ENCODE measurements around the gene ZC3HAV1. TPM values are rescaled to one million over a fixed set of nuclear protein-coding genes. Genes with fewer than 3 reads are reported as not detected.

ZC3HAV1 gene
- total and polyA plus RNA-seq, 4 donors: 4.1 to 39.5 (median 18.4) TPM

- H3K9me3 ChIP-seq (ENCODE audit: control insufficient read depth, low read length): no peaks in the 10 kb centered on the region
- intact Hi-C loops (cut with DNase I): no loop called here
- no peak overlapping the region for H3K27ac ChIP-seq (ENCODE audit: low read depth in 1 of 2, low read length in 2 of 2)
- ATAC-seq (ENCODE audit: low FRiP score) (no peak), DNase-seq (no peak)
- no peaks in the 10 kb centered on the region for H3K4me1 ChIP-seq (ENCODE audit: control insufficient read depth in 1 of 2, insufficient read depth in 2 of 2, low read length in 2 of 2)
- 88 to 93% methylated on average over 6 of the region's 6 CpGs for WGBS, 2 donors
- H3K36me3 ChIP-seq (ENCODE audit: control insufficient read depth in 1 of 2, insufficient read depth in 2 of 2, low read length in 1 of 2): peaks cover 2 to 3% of the 10 kb centered on the region in 2 donors
- no peak overlapping the region for H3K4me3 ChIP-seq (ENCODE audit: low read length in 2 of 2)
- H3K27me3 ChIP-seq (ENCODE audit: control insufficient read depth in 1 of 2, insufficient read depth in 2 of 2, low read length in 1 of 2): no peaks in the 10 kb centered on the region
Measured at GRCh38 chr7:139046143-139046542, 63.4 kb downstream of the ZC3HAV1 start.

- no peak for DNase-seq
- WGBS, 2 donors: 91 to 94% methylated on average over 5 of the region's 5 CpGs
- no peak for ATAC-seq (ENCODE audit: low FRiP score)
- Histone ChIP-seq H3K36me3 (ENCODE audit: control insufficient read depth in 1 of 2, insufficient read depth in 2 of 2, low read length in 1 of 2) (peaks cover 2 to 3% of the 10 kb centered on the region in 2 donors), H3K4me1 (ENCODE audit: control insufficient read depth in 1 of 2, insufficient read depth in 2 of 2, low read length in 2 of 2) (no peaks in the 10 kb centered on the region), H3K27ac (ENCODE audit: low read depth in 1 of 2, low read length in 2 of 2) (no peak overlapping the region), H3K27me3 (ENCODE audit: control insufficient read depth in 1 of 2, insufficient read depth in 2 of 2, low read length in 1 of 2) (no peaks in the 10 kb centered on the region), H3K4me3 (ENCODE audit: low read length in 2 of 2) (no peak overlapping the region), H3K9me3 (ENCODE audit: control insufficient read depth, low read length) (no peaks in the 10 kb centered on the region)
- intact Hi-C loops (cut with DNase I): no loop called here
Measured at GRCh38 chr7:139044813-139045794, 64.4 kb downstream of the ZC3HAV1 start.

- no peak overlapping the region for H3K27ac ChIP-seq (ENCODE audit: low read depth in 1 of 2, low read length in 2 of 2)
- no peaks in the 10 kb centered on the region for H3K4me1 ChIP-seq (ENCODE audit: control insufficient read depth in 1 of 2, insufficient read depth in 2 of 2, low read length in 2 of 2)
- no peak overlapping the region for H3K4me3 ChIP-seq (ENCODE audit: low read length in 2 of 2)
- peaks cover 0 to 2% of the 10 kb centered on the region in 2 donors for H3K36me3 ChIP-seq (ENCODE audit: control insufficient read depth in 1 of 2, insufficient read depth in 2 of 2, low read length in 1 of 2)
- no peaks in the 10 kb centered on the region for H3K9me3 ChIP-seq (ENCODE audit: control insufficient read depth, low read length)
- no peak for ATAC-seq (ENCODE audit: low FRiP score)
- no peaks in the 10 kb centered on the region for H3K27me3 ChIP-seq (ENCODE audit: control insufficient read depth in 1 of 2, insufficient read depth in 2 of 2, low read length in 1 of 2)
- no peak for DNase-seq
- intact Hi-C loops (cut with DNase I): no loop called here
- 87 to 88% methylated on average over 14 of the region's 14 CpGs for WGBS, 2 donors
Measured at GRCh38 chr7:139043823-139044812, 65.4 kb downstream of the ZC3HAV1 start.

DNA sequence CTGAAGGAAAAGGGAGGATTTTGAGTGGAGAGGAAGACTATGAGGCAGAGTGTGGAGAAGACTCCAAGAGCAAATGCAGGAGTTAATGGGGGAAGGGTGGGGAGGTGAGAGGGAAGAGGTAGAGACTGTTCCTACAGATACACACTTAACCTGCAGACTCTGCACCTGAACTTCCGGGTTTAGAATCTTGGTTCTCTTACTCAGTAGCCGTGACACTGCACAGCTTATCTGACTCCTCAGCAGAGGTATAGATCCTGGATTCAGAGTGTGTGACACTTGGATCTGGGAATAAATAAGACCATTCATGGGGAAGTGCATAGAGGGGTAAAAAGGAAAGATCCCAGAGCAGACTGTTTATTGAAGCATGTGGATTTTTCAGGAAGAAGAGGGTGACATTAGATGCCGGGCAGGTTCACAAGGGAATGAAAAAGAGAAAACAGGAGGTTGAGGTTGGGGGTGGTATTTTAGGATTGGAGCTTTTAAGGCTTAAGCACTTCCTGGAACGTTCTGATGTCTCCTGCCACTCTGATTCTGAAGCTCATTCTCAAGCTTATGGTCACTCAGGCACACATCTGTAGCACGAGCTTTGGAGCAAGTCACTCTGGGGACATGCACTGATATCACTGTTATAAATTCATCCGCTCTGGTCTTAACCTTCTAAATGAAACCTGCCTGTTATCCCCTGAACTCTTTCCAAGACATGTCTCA lies 68.0 kb downstream of the ZC3HAV1 start:
- 59 to 65% methylated on average over 6 of the region's 6 CpGs for WGBS, 2 donors

DNA sequence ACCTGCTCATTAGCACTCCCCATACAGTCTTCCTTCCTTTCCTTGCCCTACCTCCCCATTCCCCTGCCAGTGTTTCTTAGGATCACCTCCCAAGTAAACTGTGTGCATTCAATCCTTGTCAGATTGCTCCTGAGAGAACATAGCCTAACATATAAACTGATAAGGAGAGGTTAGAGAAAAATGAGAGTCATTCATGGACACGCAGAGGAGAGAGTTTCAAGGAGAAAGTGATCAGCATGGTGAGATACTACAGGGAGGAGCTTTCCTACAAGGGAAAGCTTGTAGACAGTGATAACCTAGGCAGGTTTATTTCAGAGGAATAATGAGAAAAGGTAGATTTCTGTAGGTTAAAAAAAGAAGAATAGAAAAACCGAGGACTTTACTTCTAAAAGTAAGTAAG lies 70.8 kb downstream of the ZC3HAV1 start:
- H3K27ac ChIP-seq (ENCODE audit: low read depth in 1 of 2, low read length in 2 of 2): no peak overlapping the region
- DNase-seq (no peak), ATAC-seq (ENCODE audit: low FRiP score) (no peak)
- H3K9me3 ChIP-seq (ENCODE audit: control insufficient read depth, low read length): no peaks in the 10 kb centered on the region
- H3K4me1 ChIP-seq (ENCODE audit: control insufficient read depth in 1 of 2, insufficient read depth in 2 of 2, low read length in 2 of 2): no peaks in the 10 kb centered on the region
- intact Hi-C loops (cut with DNase I): no loop called here
- H3K4me3 ChIP-seq (ENCODE audit: low read length in 2 of 2): no peak overlapping the region
- WGBS, 2 donors: 83 to 87% methylated on average over 2 of the region's 2 CpGs
- no peaks in the 10 kb centered on the region for H3K36me3 ChIP-seq (ENCODE audit: control insufficient read depth in 1 of 2, insufficient read depth in 2 of 2, low read length in 1 of 2)
- H3K27me3 ChIP-seq (ENCODE audit: control insufficient read depth in 1 of 2, insufficient read depth in 2 of 2, low read length in 1 of 2): no peaks in the 10 kb centered on the region

More for the DNA sequence above, 68.0 kb downstream of the ZC3HAV1 start:
- Histone ChIP-seq H3K27me3 (ENCODE audit: control insufficient read depth in 1 of 2, insufficient read depth in 2 of 2, low read length in 1 of 2) (no peaks in the 10 kb centered on the region), H3K36me3 (ENCODE audit: control insufficient read depth in 1 of 2, insufficient read depth in 2 of 2, low read length in 1 of 2) (no peaks in the 10 kb centered on the region), H3K9me3 (ENCODE audit: control insufficient read depth, low read length) (no peaks in the 10 kb centered on the region), H3K27ac (ENCODE audit: low read depth in 1 of 2, low read length in 2 of 2) (no peak overlapping the region), H3K4me1 (ENCODE audit: control insufficient read depth in 1 of 2, insufficient read depth in 2 of 2, low read length in 2 of 2) (no peaks in the 10 kb centered on the region), H3K4me3 (ENCODE audit: low read length in 2 of 2) (no peak overlapping the region)
- ATAC-seq (ENCODE audit: low FRiP score) (no peak), DNase-seq (no peak)
- intact Hi-C loops (cut with DNase I): no loop called here

DNA sequence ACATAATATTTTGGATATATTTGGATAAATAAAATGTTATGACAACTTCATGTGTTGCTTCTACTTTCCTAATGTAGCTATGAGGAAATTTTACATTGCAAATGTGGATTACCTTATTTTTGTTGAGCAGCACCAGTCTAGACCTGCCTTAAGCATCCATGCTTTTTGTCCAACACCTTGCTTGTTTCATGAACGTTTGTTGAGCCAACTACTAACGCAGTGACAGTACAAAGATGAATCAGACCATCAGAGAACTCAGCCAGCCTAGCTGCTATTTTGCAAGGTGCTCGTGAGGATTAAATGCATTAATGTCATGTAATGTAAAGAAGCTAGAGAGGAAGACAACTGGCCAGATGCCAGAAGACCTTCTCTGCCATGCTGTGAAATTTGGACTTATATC lies 72.6 kb downstream of the ZC3HAV1 start:
- Histone ChIP-seq H3K36me3 (ENCODE audit: control insufficient read depth in 1 of 2, insufficient read depth in 2 of 2, low read length in 1 of 2) (no peaks in the 10 kb centered on the region), H3K27me3 (ENCODE audit: control insufficient read depth in 1 of 2, insufficient read depth in 2 of 2, low read length in 1 of 2) (no peaks in the 10 kb centered on the region), H3K9me3 (ENCODE audit: control insufficient read depth, low read length) (no peaks in the 10 kb centered on the region), H3K4me3 (ENCODE audit: low read length in 2 of 2) (no peak overlapping the region), H3K27ac (ENCODE audit: low read depth in 1 of 2, low read length in 2 of 2) (no peak overlapping the region), H3K4me1 (ENCODE audit: control insufficient read depth in 1 of 2, insufficient read depth in 2 of 2, low read length in 2 of 2) (no peaks in the 10 kb centered on the region)
- intact Hi-C loops (cut with DNase I): no loop called here
- DNase-seq: no peak
- no peak for ATAC-seq (ENCODE audit: low FRiP score)
- 80 to 81% methylated on average over 3 of the region's 3 CpGs for WGBS, 2 donors

DNA sequence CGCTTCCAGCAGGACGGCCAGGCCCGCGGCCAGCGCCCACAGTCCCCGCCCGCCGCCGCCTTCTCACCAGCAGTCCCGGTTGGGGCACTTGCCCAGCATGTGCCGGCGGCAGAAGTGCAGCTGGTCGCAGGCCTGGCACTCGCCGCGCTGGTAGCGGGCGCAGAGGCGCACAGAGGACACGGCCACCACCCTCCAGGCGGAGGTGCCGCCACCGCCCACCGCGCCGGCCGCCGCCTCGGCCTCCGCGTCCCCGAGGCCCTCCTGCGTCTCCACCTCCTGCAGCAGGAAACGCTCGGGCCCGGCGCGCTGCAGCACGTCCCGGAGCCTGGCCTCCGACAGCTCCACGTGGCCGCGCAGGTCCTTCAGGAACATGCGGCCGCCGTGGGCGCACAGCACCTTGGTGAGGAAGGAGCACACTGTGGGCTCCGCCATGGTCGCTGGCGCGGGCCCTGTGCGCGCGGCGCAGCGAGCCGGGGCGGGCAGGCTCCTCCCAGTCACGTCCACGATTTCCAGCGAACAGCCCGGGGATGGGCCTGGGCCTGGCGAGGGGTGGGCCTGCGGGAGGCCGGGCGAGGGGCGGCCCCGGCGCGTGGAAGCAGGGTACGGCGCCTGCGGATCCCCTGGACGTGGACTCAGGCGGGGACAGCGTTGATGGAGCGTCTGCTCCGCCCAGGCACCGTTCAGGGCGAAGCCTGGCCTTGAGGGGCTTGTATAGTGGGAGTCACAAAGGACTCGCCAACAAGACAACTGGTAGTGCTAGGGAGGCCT lies 73.8 kb downstream of the ZC3HAV1 start, which contains the start of gene ZC3HAV1L:
TSS of gene ZC3HAV1L (minus strand) at position 457 of the 768 bp plus-strand sequence. CDS start at position 432, 25 bp downstream.
- Histone ChIP-seq H3K36me3 (ENCODE audit: control insufficient read depth in 1 of 2, insufficient read depth in 2 of 2, low read length in 1 of 2) (no peaks in the 10 kb centered on the region), H3K27me3 (ENCODE audit: control insufficient read depth in 1 of 2, insufficient read depth in 2 of 2, low read length in 1 of 2) (no peaks in the 10 kb centered on the region), H3K9me3 (ENCODE audit: control insufficient read depth, low read length) (no peaks in the 10 kb centered on the region), H3K4me1 (ENCODE audit: control insufficient read depth in 1 of 2, insufficient read depth in 2 of 2, low read length in 2 of 2) (no peaks in the 10 kb centered on the region), H3K4me3 (ENCODE audit: low read length in 2 of 2) (peak within 1 kb of the TSS; percentile 53 to 57), H3K27ac (ENCODE audit: low read depth in 1 of 2, low read length in 2 of 2) (no peak within 1 kb of the TSS)
- DNase-seq (peak; percentile 76 to 88), ATAC-seq (ENCODE audit: low FRiP score) (peak; percentile 92)
- intact Hi-C loops (cut with DNase I): no loop called here
- 1% methylated on average over 65 to 82 of the region's 82 CpGs for WGBS, 2 donors
